Activated T-helper 1 cell treated with anti-CD3 and anti-CD28 coated beads, Interleukin-12 subunit alpha, Interleukin-12 subunit beta, Interleukin-2, Interleukin-4 antibody, amounts not matched to agents 30 ng/mL and 10 ng/mL and 1 ng/mL, durations not matched to agents 14 hours and 24 hours and 36 hours (primary cell): ENCODE data around the gene BPI. TPM values are rescaled to one million over a fixed set of nuclear protein-coding genes. Genes with fewer than 3 reads are reported as not detected.

ENCODE experiments used
- DNase-seq: peaks from one replicate; pipeline ENCODE4 v3.0.0; 2021; ENCODE audit warnings: low spot score
- H3K27ac Mint-ChIP-seq: one replicate; pipeline ENCODE4 v1.8.0; 2021; ENCODE audit warnings: mild to moderate bottlenecking, mixed read lengths
- H3K27me3 Mint-ChIP-seq: one replicate; pipeline ENCODE4 v1.8.0; 2022; ENCODE audit warnings: mild to moderate bottlenecking, moderate library complexity, mixed read lengths; ENCODE audit not compliant: insufficient read depth
- H3K36me3 Mint-ChIP-seq: one replicate; pipeline ENCODE4 v1.8.0; 2021; ENCODE audit warnings: low read depth, mixed read lengths
- H3K4me1 Mint-ChIP-seq: one replicate; pipeline ENCODE4 v1.8.0; 2021; ENCODE audit warnings: low read depth, mixed read lengths
- H3K4me3 Mint-ChIP-seq: one replicate; pipeline ENCODE4 v1.8.0; 2021; ENCODE audit warnings: mild to moderate bottlenecking, moderate library complexity, mixed read lengths
- H3K9me3 Mint-ChIP-seq: one replicate; pipeline ENCODE4 v1.8.0; 2021; ENCODE audit warnings: mixed read lengths
- intact Hi-C: fragments of 100-400 bp; cut with micrococcal nuclease; formaldehyde crosslinking; loops from one replicate; pipeline ENCODE4 v1.15.1; 2024
- total RNA-seq: library from RNA; stranded (reverse); gene quantifications from 2 replicates; pipeline ENCODE4 v1.2.3, GENCODE V29; 2022

The BPI gene
- total RNA-seq, 1 donor from 2014 or later = not detected

- intact Hi-C loops = no loop called here
- no peak overlapping the region for H3K4me3 Mint-ChIP-seq
These were observed 4.0 kb upstream of the BPI start for GRCh38 chr20:38299963-38300362.

GRCh38 chr20:38300438-38300837, 3.5 kb upstream of the BPI start:
- no peaks in the 10 kb centered on the region for H3K36me3 Mint-ChIP-seq
- peaks cover 15% of the 10 kb centered on the region for H3K4me1 Mint-ChIP-seq
- no peaks in the 10 kb centered on the region for H3K9me3 Mint-ChIP-seq
- intact Hi-C loops = no loop called here
- no peak overlapping the region for H3K4me3 Mint-ChIP-seq
- H3K27ac Mint-ChIP-seq = no peak overlapping the region
- no peak for DNase-seq
- H3K27me3 Mint-ChIP-seq = peaks cover 28% of the 10 kb centered on the region

More at GRCh38 chr20:38299963-38300362, 4.0 kb upstream of the BPI start:
- Mint-ChIP-seq H3K36me3 (no peaks in the 10 kb centered on the region), H3K4me1 (peaks cover 15% of the 10 kb centered on the region), H3K9me3 (no peaks in the 10 kb centered on the region), H3K27ac (no peak overlapping the region), H3K27me3 (peaks cover 26% of the 10 kb centered on the region)
- no peak for DNase-seq

DNA sequence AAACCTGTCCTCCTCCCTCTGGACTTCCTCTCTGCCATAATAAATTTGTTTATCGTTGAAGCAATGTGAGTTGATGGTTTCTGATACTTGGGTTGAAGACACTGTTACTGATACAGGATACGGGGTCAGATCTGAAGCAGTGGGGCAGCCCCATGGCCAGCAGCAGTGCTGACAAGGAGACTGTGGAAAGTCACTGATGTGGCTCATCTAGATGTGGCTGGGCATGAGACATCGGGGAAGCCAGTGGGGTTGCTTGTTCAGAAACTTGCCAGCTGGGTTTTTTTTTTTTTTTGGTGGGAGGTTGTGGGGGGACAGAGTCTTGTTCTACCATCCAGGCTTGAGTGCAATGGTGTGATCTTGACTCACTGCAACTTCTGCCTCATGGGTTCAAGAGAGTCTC, 2.6 kb upstream of the BPI start:
- no peak for DNase-seq
- Mint-ChIP-seq H3K9me3 (no peaks in the 10 kb centered on the region), H3K27ac (no peak overlapping the region), H3K36me3 (no peaks in the 10 kb centered on the region), H3K27me3 (peaks cover 35% of the 10 kb centered on the region), H3K4me3 (no peak overlapping the region), H3K4me1 (peaks cover 15% of the 10 kb centered on the region)
- intact Hi-C loops = no loop called here

DNA sequence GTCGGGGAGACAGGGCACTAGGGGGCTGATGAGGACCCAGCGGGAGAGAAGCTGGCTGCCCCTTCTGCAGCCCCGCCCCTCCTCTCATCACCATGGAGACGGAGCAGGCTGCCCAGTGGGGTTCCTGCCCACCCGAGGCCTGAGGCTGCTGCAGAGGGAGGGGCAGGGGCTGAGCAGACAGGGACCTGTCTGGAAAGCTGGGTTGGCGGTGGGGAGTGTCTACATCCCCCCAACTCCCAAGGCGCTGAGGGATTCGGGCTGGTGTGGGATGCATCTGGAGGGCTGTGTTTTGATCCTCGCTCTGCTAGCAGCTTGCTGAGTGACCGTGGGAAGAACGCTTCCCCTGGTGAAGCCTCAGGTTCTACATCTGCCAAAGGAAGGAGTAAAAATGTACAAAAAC, 1.2 kb upstream of the BPI start:
- no peak for DNase-seq
- H3K27me3 Mint-ChIP-seq = peaks cover 35% of the 10 kb centered on the region
- no peak overlapping the region for H3K4me3 Mint-ChIP-seq
- no peak overlapping the region for H3K27ac Mint-ChIP-seq
- H3K9me3 Mint-ChIP-seq = no peaks in the 10 kb centered on the region
- intact Hi-C loops = no loop called here
- H3K36me3 Mint-ChIP-seq = no peaks in the 10 kb centered on the region
- peaks cover 16% of the 10 kb centered on the region for H3K4me1 Mint-ChIP-seq

DNA sequence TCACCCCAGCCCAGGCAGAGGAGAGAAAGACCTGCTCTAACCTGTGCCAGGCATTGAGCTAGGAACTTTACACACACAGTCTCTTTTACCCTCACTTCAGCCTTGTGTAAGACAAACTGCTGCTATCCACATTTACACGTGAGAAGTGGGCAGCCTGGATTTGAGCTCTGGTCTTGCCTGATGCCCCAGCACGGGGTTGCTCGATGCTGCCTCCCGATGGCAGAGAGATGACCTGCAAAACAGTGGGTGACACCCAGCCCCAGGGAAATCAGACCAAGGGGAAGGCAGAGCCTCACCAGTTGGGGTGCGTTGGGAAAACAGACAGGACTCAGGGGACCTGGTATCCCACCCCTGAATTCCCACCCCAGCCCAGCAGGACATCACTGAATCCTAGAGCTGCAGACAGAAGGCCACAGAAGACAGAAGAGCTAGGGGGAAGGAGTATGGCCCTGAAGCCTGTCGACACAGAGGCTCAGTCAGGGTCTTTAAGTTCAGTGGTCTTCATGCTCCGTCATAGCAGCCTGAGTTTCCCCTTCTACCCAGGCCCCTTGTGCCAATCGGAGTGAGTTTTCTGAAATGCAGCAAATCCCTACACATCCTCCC, 990 bp downstream of the BPI start:
- H3K36me3 Mint-ChIP-seq = no peaks in the 10 kb centered on the region
- H3K4me1 Mint-ChIP-seq = peaks cover 20% of the 10 kb centered on the region
- no peaks in the 10 kb centered on the region for H3K9me3 Mint-ChIP-seq
- intact Hi-C loops = no loop called here
- DNase-seq = no peak
- H3K27me3 Mint-ChIP-seq = peaks cover 35% of the 10 kb centered on the region
- no peak overlapping the region for H3K4me3 Mint-ChIP-seq
- H3K27ac Mint-ChIP-seq = no peak overlapping the region

- Mint-ChIP-seq H3K27me3 (peaks cover 35% of the 10 kb centered on the region), H3K4me1 (peaks cover 20% of the 10 kb centered on the region), H3K36me3 (no peaks in the 10 kb centered on the region), H3K4me3 (no peak overlapping the region), H3K27ac (no peak overlapping the region), H3K9me3 (no peaks in the 10 kb centered on the region)
- no peak for DNase-seq
- intact Hi-C loops = no loop called here
These were observed 1.6 kb downstream of the BPI start for GRCh38 chr20:38305541-38305940.

GRCh38 chr20:38306379-38306778, 2.4 kb downstream of the BPI start:
- Mint-ChIP-seq H3K4me1 (peaks cover 20% of the 10 kb centered on the region), H3K27me3 (peaks cover 32% of the 10 kb centered on the region), H3K4me3 (no peak overlapping the region), H3K36me3 (no peaks in the 10 kb centered on the region), H3K27ac (no peak overlapping the region), H3K9me3 (no peaks in the 10 kb centered on the region)
- no peak for DNase-seq
- intact Hi-C loops = no loop called here

DNA sequence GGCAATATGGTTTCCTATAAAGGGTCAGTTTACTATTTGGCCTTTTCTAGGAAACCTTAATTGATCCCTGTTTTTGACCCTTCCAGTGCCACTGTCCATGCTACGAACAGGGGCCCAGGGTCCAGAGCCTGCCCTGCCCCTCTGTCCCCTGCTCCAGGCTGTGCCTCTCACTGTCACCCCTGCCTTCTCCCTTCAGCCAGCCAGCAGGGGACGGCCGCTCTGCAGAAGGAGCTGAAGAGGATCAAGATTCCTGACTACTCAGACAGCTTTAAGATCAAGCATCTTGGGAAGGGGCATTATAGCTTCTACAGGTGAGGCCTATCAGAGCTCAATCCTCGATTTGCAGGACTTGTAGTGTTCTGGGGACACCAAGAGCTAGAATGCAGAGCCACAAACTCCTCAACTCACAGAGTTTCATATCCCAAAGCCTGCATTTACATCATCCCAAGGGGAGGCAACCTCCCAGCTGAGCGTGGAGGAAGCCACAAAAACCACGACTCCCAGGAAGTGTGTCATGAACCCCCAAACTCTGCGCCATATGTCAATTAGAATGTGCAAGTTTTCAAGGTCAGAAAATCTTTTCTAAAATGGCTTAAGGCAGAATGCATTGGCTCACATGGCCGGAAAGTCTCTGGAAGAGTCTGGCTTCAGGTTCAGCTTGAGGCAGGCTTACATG, 3.6 kb downstream of the BPI start:
- no peak for DNase-seq
- H3K9me3 Mint-ChIP-seq = no peaks in the 10 kb centered on the region

GRCh38 chr20:38308047-38308438, 4.1 kb downstream of the BPI start:
- intact Hi-C loops = no loop called here
- peaks cover 34% of the 10 kb centered on the region for H3K27me3 Mint-ChIP-seq

More for the DNA sequence above, 3.6 kb downstream of the BPI start:
- Mint-ChIP-seq H3K4me3 (no peak overlapping the region), H3K27ac (no peak overlapping the region), H3K4me1 (peaks cover 20% of the 10 kb centered on the region), H3K27me3 (peaks cover 35% of the 10 kb centered on the region), H3K36me3 (no peaks in the 10 kb centered on the region)
- intact Hi-C loops = no loop called here

DNA sequence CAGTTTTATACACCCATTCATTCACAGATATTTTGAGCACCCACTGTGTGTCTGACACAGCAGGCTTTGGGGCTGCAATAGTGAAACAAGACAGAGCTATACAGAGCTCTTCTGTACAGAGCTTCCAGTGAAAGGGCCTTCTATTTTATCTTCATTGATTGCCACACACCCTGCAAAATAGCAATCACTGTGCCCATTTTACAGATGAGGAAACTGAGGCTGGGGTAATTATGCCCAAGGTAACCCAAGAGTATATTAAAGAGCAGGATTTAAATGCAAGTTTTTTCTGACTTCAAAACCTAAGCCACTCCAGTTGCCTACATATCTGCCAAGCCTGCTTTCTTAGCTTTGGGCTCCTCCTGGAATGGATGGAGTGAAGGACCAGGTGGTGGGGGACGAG, 4.5 kb downstream of the BPI start:
- H3K4me1 Mint-ChIP-seq = peaks cover 14% of the 10 kb centered on the region
- DNase-seq = no peak
- no peak overlapping the region for H3K27ac Mint-ChIP-seq
- peaks cover 30% of the 10 kb centered on the region for H3K27me3 Mint-ChIP-seq
- no peaks in the 10 kb centered on the region for H3K36me3 Mint-ChIP-seq
- intact Hi-C loops = no loop called here
- H3K4me3 Mint-ChIP-seq = no peak overlapping the region
- H3K9me3 Mint-ChIP-seq = no peaks in the 10 kb centered on the region

More at GRCh38 chr20:38308047-38308438, 4.1 kb downstream of the BPI start:
- Mint-ChIP-seq H3K27ac (no peak overlapping the region), H3K36me3 (no peaks in the 10 kb centered on the region), H3K4me1 (peaks cover 18% of the 10 kb centered on the region), H3K4me3 (no peak overlapping the region), H3K9me3 (no peaks in the 10 kb centered on the region)
- DNase-seq = no peak

DNA sequence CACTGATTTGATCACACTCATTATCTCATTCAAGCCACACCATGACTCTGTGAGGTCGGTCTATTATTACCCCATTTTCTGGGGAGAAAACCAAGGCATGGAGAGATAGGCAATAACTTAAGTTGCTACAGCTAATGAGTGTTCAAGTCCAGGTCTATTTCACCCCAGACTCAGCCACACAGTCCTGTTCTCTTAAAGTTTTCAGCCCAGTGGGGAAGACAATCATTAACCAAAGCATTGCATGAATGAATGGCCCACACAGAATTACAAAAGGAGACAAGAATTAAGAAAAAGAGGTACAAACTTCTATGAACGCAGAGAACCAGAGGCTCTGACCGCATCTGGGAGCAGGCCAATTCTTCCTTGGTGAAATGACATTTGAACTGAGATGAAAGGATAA, 7.1 kb downstream of the BPI start:
- no peaks in the 10 kb centered on the region for H3K36me3 Mint-ChIP-seq
- no peak for DNase-seq
- intact Hi-C loops = no loop called here
- no peak overlapping the region for H3K4me3 Mint-ChIP-seq
- no peaks in the 10 kb centered on the region for H3K9me3 Mint-ChIP-seq
- no peak overlapping the region for H3K27ac Mint-ChIP-seq
- H3K27me3 Mint-ChIP-seq = peaks cover 10% of the 10 kb centered on the region
- peaks cover 5% of the 10 kb centered on the region for H3K4me1 Mint-ChIP-seq

- intact Hi-C loops = no loop called here
- H3K27ac Mint-ChIP-seq = no peak overlapping the region
- no peak for DNase-seq
- no peaks in the 10 kb centered on the region for H3K9me3 Mint-ChIP-seq
- no peak overlapping the region for H3K4me3 Mint-ChIP-seq
- no peaks in the 10 kb centered on the region for H3K36me3 Mint-ChIP-seq
- H3K4me1 Mint-ChIP-seq = peaks cover 5% of the 10 kb centered on the region
- H3K27me3 Mint-ChIP-seq = peaks cover 8% of the 10 kb centered on the region
These were observed 7.5 kb downstream of the BPI start for GRCh38 chr20:38311491-38311890.

GRCh38 chr20:38313676-38314075, 9.7 kb downstream of the BPI start:
- no peaks in the 10 kb centered on the region for H3K36me3 Mint-ChIP-seq
- no peaks in the 10 kb centered on the region for H3K9me3 Mint-ChIP-seq
- intact Hi-C loops = no loop called here
- H3K4me1 Mint-ChIP-seq = no peaks in the 10 kb centered on the region
- H3K4me3 Mint-ChIP-seq = no peak overlapping the region
- H3K27ac Mint-ChIP-seq = no peak overlapping the region
- DNase-seq = no peak
- H3K27me3 Mint-ChIP-seq = peaks cover 8% of the 10 kb centered on the region
